Measurements from ENCODE around the gene FAM53B.

DNA sequence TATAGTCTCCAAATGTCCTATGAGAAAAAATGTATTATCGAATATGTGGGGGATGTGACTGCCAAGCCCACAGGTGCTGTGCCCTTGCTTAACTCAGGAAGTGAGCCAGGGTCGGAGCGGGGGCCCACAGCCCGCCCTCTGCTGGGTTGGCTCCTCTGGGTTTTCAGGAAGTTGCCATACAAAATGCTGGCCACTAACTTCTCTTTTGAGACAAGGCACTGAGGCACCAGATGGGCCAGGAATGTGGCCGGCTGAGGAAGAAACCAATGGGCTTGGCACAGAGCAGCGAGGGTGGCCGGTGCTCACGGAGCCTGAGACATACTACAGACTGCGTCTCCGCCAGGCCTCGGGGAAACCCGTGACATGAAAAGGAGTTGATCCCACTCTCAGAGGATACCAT lies 58.9 kb downstream of the FAM53B start:
- TF ChIP-seq, protein P1, sequence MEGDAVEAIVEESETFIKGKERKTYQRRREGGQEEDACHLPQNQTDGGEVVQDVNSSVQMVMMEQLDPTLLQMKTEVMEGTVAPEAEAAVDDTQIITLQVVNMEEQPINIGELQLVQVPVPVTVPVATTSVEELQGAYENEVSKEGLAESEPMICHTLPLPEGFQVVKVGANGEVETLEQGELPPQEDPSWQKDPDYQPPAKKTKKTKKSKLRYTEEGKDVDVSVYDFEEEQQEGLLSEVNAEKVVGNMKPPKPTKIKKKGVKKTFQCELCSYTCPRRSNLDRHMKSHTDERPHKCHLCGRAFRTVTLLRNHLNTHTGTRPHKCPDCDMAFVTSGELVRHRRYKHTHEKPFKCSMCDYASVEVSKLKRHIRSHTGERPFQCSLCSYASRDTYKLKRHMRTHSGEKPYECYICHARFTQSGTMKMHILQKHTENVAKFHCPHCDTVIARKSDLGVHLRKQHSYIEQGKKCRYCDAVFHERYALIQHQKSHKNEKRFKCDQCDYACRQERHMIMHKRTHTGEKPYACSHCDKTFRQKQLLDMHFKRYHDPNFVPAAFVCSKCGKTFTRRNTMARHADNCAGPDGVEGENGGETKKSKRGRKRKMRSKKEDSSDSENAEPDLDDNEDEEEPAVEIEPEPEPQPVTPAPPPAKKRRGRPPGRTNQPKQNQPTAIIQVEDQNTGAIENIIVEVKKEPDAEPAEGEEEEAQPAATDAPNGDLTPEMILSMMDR (conservative IDR thresholded peaks at IDR 0.05; ENCODE audit: low read depth, low read length), result no peak
- no peak for TF ChIP-seq EZH2 (IDR thresholded peaks at IDR 0.05; ENCODE audit: borderline replicate concordance, low read depth, low read length, poor library complexity, severe bottlenecking)

Data from A673 (cell line).